Measurements from ENCODE around the gene ANKRD34C. TPM values are rescaled to one million over a fixed set of nuclear protein-coding genes. Genes with fewer than 3 reads are reported as not detected.

Gene ANKRD34C
- not detected in 2 replicates for total RNA-seq (2014; rRNA removed)
- not detected for polyA plus RNA-seq (2012)

DNA sequence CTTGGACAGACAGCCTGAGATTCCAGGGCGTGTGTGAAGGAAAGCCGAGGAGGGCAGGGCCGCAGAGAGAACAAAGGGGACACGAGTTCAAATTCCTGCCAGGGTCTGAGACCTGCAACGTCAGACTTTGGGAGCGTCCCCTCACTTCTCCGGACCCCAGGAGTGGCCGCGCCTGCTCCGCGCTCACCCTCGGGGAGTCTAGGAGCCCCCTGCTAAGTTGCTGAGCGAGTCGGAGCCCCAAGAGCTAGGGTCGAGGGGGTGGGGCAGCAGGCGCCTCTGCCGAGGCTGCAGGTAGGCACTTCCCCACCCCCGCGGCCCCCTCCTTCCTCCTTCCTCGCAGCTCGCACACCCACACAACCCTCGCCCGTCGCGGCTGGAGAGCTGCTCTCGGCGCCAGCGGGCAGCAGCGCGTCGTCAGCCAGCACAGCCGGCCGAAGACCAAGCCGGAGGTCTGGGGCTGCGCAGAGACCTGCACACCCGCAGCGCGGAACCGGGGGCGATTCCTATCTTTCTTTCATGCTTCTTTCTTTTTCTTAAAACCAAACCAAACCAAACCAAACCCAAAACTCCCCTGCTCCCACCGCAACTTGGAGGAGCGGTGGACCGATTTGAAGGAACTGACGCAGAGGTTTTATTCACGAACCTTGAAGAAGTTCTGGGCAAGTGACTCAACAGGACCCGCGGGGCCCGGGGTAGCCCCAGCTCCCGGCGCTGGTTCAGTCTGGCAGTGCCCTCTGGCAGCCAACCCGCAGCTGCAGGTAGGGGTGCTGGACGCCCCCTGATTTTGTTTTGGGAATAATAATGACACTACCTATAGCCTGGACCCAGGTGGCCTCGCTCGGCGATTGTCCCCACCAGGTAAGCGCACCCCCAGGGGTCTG is at the start of gene ANKRD34C:
Gene ANKRD34C (plus strand): TSS at position 352 of the 881 bp plus-strand sequence. CDS start 10,563 bp downstream, outside the sequence.
- no peak for DNase-seq (ENCODE audit: low read depth)

DNA sequence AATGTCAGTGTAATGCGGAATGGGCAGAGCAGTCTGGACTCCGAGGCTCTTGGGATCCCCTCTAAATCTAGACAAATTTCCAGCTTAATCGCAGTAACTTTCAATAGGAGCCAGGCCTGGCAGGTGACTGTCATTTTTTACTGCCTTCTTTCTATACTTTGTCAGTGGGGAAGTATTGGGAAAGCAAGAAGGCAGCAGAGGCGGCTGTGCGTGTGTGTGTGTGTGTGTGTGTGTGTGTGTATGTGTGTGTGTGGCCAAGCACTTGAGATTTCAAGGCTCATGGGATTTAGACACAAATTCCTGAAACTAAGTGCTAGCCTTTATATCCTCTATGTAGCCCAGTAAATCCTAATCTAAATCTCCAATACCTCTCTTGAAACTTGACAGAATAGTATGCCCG is 49.3 kb upstream of the ANKRD34C start:
- no peak for DNase-seq (ENCODE audit: low read depth)

DNA sequence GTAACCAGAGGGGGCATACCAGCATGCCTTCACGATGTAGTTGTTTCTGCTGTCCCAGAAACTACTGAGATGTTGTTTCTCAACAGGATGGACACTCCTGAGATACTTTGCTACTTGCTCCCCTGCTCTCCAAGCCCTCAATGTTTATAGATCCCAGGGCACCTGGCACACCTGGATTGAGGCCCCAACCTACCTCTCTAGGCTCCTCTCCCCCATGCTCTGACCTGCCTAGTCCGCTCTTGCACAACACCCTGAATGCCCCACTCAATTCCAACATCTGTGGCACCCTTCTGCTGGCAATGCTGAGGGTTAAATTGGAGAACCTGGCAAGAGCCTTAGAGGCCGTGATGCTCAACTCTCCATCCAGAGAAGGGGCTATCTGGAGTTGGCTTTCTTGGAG is 42.5 kb upstream of the ANKRD34C start:
- DNase-seq (ENCODE audit: low read depth) = no peak

DNA sequence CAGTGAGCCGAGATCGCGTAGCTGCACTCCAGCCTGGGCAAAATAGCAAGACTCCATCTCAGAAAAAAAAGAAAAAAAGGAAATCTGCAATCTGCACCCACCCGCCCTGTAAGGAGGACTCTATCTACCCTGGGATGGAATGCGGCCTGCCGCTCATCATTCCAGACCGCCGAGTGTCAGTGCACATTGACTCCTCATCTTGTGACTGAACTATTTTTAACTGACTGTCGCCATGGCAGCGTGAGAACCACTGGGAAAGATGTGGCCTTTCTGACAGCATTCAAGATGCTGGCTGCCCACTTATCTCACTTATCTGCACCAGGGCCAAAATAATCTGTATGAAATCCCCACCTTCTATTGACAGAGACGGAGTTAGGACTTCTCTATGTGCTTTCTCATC is 38.8 kb upstream of the ANKRD34C start:
- peak; percentile 4 for DNase-seq (ENCODE audit: low read depth)

DNA sequence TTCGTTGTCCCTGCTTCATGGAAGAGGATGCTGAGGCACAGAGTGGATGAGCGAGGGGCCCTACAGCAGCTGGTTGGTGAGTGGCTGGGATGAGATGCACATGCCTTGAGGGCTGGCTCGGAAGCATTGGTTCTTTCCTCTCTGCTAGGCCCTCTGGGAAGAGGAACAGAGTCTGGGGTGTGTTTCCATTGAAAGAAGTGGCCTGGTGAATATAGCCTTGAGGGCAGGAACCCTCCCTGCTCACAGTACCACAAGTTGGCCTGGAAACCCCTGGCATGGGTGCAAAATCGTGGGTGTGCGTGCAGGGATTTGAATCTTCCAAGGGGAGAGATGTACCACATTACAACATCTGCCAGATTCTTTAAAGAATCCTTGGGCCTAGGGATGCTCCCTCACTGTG is 37.6 kb upstream of the ANKRD34C start:
- no peak for DNase-seq (ENCODE audit: low read depth)

DNA sequence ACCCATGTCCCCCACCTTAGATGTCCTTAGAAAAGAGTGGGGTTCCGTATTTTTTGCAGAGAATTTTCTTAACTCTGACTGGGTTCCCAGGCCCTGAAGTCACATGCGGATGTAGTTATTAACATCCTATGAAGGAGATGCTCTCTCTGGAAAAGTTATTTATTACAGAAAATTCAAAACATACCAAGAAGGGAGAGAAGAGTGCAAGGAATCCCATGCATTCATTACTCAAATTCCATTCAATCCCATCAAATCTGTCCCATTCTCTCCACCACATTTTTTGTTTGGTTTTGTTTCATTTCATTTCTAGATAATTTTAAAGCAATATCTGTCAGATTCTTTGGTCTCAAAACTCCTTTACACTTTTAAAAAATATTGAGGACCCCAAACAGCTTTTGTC is 34.3 kb upstream of the ANKRD34C start:
- DNase-seq (ENCODE audit: low read depth) = no peak

DNA sequence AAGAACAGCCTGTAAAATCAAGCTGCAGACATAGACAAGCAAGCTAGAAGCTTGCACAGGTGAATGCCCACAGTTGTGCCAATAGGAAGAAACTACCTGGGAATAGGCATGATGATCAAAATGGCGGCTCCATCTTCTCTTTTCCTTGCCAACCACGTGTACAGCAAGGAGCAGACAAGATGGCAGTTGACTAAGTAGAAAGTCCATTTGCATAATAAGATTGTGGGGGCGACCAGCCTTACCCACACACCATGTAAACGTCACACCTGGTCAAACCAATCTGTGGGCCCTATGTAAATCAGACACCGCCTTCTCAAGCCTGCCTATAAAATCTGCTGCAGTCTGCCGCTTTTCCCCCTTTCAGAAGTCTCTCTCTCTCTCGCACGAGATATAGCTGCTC is 25.1 kb upstream of the ANKRD34C start:
- no peak for DNase-seq (ENCODE audit: low read depth)

DNA sequence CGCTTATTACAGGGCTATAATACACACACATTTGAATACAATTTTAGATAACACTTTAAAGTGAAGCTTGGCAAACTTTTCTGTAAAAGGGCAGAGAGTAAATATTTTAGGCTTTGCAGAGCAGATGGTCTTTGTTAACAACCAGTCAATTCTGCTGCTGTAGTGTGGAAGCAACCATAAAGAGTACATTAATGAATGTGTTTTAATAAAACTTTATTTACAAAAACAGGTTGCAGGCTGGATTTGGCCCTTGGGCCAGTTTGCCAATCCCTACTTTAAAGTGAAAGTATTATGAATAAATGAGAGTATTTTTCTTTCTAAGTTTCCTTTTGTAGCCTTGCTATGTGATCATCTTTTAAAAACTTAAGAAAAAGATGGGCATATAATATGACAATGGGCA is 20.7 kb upstream of the ANKRD34C start:
- DNase-seq (ENCODE audit: low read depth) = no peak

DNA sequence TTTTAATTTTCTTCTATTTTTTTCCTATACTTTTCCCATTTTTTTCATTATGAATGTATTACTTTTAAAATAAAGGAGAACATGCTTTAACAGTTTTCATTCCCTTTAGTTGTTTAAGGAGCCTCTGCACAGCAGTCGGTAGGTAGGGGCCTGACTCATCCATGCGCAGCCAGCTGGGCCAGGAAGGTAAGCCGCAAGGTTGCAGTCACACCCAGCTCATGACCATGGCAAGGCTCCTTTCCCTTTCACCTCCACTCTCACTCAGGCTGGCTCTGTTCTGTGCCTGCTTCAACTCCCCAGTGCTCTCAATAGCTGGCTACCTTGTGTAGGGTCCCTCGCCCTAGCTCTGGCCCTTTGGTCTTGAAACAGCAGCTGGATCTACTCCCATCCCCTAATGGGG is 17.4 kb upstream of the ANKRD34C start:
- no peak for DNase-seq (ENCODE audit: low read depth)

DNA sequence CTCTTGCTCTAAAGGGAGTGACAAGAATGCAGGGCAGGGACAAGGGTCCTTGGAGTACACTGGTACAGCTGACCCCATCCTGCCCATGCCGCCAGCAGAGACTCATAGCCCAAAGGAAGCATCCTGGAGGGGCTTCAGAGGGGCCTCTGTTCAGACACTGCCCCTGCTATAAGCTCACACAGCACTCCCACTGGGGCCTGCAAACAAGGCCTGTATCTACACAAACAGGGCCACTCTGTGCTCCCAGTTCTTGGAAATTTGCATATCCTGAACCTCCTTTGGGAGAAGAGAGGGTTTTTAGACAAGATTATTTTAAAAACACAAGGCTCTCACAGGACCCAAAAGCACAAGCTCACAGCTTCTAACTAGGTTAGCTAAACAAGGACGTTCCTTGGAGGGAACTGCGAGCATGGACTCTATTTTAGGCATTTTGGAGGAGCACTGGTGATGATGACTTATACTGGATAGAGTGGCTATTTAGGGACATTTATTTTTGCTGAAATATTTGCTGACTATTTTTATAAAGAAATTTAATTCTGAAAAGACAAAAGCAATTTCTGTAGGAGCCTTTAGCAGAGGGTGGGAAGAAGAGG is 16.4 kb upstream of the ANKRD34C start:
- no peak for DNase-seq (ENCODE audit: low read depth)

DNA sequence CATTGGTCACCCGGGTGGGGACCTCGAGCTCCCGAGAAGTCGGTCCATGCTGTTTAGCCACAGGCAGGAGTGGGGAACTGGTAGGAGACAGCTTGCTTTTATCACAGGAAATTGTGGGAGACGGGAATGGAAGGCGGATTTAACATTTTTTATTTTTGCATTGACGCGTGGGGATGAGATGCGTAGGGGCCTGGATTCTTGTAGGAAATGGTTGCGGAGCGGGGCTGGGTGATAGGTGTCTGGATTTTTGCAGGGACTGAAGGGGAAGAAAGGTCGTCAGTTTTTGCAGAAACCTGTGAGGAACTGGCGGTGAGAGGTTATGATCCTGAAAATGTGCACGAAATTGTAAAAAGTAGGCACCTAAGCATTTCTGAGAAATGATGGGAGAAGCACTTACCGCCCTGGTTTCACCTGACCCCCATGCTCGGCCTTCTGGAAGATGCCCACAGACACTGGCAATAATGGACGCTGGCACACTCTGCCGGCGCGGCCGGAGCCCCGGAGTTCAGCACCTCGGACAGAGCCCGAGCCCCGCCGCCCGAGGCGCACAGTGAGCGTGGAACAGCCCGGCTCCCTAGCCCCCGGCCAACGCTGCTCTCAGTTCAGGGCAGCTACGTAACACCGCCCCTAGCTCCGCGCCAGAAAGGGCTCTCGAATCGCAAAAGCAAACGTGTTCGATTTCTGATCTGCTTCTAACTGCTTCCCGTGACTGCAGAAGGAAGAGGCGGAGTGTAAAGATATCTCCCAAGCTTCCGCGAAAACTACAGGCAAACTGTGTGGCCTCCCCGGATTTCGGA is 928 bp downstream of the ANKRD34C start:
- DNase-seq (ENCODE audit: low read depth) = peak; percentile 26

DNA sequence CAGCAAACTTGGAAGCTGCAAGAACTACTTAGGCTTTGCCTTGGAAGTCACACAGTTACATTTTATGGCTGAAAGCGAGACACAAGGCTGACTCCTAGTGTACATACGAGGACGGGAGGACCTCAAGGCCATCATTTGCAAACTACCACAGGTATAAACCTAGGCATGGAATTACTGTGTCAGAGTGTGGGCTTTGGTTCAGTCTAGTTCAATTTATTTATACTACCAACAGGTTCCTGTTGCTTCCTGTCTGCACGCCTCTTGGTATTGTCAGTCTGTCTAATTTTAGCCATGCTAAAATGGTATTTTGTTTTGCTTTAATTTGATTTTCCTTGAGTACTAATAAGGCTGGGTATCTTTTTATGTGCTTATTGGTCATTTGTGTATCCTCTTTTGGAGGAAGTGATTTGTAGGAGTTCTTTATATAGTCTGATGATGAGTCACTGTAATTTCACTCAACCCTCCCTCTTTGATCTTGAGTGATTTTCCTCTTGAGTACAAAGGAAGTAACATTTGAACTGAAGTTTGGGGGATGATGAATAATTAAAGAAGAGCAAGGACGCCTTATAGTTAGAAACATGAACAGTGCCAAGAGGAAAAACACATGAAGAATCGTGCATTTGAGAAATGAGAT is 8.2 kb downstream of the ANKRD34C start:
- DNase-seq (ENCODE audit: low read depth) = peak; percentile 9

DNA sequence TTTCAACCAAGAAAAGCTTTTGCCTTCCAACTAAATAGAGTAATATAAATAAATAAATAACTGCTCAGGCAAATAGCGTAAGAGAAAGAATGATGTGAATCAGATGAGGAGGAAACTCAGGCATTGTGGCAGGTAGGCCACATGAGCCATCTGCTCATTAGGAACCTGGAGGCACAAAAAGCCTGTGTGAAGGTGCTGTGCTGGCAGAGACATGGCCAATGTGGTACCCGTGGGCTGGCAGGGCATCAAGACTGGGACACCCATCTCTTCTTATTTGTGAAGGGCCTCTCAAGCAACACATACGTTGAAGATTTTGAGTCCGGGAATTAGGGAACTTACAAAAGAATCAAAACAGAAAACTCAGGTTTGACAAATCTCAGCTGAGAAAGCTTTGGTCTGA is 9.5 kb downstream of the ANKRD34C start:
- no peak for DNase-seq (ENCODE audit: low read depth)

DNA sequence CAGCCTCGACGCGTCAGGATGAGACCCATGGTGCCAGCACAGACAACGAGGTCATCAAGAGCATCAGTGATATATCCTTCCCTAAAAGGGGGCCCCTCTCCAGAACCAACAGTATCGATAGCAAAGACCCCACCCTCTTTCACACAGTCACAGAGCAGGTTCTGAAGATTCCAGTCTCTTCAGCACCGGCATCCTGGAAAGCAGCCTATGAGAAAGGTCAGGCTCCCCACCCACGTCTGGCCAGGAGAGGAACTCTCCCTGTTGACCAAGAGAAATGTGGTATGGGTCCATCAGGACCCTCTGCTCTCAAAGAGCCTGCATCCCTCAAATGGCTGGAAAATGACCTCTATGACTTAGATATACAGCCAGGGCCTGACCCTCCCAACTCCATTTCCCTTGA is 11.6 kb downstream of the ANKRD34C start:
- DNase-seq (ENCODE audit: low read depth) = no peak

DNA sequence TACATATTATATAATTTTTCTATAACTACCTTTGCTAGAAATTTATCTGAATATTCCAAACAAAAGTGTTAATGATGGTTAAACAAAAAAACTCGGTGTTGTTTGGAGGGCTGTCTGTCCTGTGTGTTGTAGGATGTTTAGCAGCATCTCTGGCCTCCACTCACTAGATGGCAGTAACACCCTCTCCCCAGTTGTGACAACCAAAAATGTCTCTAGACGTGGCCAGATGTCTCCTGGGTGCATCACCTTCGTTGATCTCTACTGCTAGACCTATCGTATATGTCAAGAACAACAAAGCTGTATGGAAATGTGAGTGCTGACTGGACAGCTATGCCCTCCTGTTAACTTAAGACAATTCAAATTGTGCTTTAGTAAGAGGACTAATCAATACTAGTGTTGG is 14.1 kb downstream of the ANKRD34C start:
- DNase-seq (ENCODE audit: low read depth) = no peak

DNA sequence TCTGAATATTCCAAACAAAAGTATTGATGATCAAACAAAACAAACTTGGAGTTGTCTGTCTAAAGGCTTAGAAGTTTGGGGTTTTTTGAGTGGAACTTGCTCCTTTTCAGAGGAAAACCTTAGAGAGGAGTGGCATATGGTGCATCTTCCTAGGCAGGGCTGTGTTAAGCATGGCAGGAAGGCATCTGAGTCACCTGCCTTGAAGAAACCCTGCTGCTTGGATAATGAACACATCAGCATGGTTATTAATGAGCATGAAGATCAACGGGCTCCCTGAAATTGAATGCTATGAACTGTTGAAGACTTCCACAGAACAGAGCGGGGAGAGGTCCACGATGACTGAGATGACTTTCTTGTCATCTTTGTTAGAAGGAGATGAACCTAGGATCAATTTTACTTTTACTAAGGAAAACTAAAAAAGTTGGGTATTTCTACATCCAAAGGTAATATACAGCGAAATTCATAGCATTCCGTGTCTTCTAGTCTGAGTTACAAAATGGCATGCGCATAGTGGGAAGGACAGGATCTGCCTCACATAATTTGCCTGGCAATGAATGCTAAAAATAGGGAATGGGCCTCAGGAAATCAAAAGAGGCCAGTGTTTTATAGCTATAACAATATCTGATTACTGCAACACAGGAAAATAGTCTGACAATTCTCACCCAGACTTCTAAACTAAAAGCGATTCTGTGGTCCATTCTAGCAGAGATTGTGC is 16.8 kb downstream of the ANKRD34C start:
- DNase-seq (ENCODE audit: low read depth) = no peak

DNA sequence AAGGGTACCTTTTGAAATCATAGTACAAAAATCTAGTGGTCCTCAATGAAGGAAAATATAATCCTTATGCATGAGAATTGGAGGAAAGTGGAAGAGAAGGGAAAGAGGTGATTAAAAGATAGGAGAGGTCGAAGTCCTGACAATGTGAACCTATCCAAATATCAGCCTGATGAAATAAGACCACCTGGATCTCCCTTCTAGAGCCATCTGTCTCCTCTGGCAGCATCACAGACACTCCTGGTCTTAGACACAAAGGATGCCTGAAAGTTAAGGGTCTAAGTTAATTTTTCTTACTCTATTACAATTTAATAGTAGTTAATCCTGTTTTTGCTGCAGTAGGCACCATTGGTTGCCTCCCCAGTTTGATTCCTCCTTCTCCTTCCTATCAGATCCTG is 17.3 kb downstream of the ANKRD34C start:
- no peak for DNase-seq (ENCODE audit: low read depth)

DNA sequence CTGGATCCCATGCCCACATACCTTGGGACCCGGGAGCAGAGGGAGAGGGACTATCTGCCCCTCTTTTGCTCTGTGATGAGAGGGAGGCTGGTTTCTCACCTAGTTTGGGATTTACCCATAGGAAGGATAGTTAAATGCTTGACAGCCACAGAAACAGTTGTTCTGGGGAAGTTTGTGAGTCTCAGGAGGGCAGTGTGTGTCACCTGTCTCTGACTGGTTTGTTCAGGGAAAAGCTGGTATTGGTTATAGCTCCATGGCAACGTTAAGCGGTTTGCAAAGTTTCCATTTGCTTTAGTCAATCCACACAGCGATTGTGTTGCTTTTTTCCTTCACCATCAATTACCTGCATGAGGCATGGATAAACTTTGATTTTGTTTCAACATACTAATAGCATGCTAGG is 24.7 kb downstream of the ANKRD34C start:
- peak; percentile 10 for DNase-seq (ENCODE audit: low read depth)

DNA sequence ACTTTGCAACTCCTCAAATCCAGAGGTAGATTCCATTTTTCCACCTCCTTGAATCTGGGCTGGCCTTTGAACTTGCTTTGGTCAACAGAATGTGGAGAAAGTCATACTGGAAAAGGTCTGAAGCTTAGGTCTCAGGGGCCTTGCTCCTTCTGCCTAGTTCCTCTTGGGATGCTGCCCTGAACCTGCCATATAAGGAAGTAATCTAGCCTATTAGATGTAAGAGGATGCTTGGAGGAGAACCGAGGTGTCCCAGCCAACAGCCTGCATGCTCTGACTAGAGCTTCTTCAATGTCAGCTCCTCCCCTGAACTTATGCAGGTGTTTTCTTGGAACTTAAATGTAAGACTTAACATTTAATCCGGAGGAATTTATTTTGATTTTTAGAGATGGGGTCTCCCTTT is 26.4 kb downstream of the ANKRD34C start:
- no peak for DNase-seq (ENCODE audit: low read depth)

DNA sequence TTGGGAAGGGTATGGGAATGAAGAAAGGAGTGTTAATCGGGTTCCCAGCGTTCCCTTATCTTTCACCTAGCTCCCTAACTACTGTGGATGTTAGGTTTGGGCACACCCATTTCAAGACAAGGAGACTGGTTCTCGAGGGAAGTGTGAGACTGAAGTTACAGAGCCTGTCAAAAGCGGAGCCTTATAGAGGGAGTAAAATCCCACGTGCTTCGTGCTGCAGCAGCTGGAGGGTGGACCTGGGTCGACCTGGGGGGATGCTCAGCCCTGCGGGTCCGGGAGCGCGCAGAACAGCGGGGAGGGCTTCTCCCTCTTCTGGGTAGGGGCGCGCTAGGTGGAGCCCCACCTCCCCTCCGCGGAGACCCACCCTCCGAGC is 28.1 kb downstream of the ANKRD34C start:
- DNase-seq (ENCODE audit: low read depth) = peak; percentile 26
